SK-N-SH treated with all-trans-retinoic acid at 6 μM for 48 hours (cell line): ENCODE results near the gene CCNJL.
A peak's percentile ranks its signal among the peaks of the same experiment; 100 is the strongest.

Experiments used
- ATAC-seq: fragments of 200-7000 bp; cut with Tn5 transposase; 3 replicates; pipeline ENCODE4 v1.9.1; 2020; ENCODE audit warnings: mild to moderate bottlenecking, moderate library complexity
- ARNTL ChIP-seq: fragments of 450-650 bp; formaldehyde crosslinking; IDR thresholded peaks from 2 replicates; pipeline ENCODE4 v1.5.0; 2020; ENCODE audit warnings: low read depth, mild to moderate bottlenecking, moderate library complexity, borderline replicate concordance
- BACH2 ChIP-seq: fragments of 250-450 bp; sonication (Bioruptor Pico); IDR thresholded peaks from 2 replicates; pipeline ENCODE4 v1.9.0; 2021; ENCODE audit warnings: mild to moderate bottlenecking, borderline replicate concordance
- CREB5 ChIP-seq: fragments of 250-450 bp; sonication (Bioruptor Pico); IDR thresholded peaks from 2 replicates; pipeline ENCODE4 v1.5.1; 2020; ENCODE audit warnings: low read depth, mild to moderate bottlenecking, moderate library complexity
- CSDC2 ChIP-seq: fragments of 250-450 bp; sonication (Bioruptor Pico); IDR thresholded peaks from 2 replicates; pipeline ENCODE4 v1.5.0; 2020; ENCODE audit warnings: mild to moderate bottlenecking, moderate library complexity
- CSRNP3 ChIP-seq: fragments of 250-450 bp; sonication (Bioruptor Pico); IDR thresholded peaks from 2 replicates; pipeline ENCODE4 v1.5.1; 2021; ENCODE audit warnings: mild to moderate bottlenecking, moderate library complexity
- ISL1 ChIP-seq: fragments of 250-450 bp; sonication (Bioruptor Pico); IDR thresholded peaks from 2 replicates; pipeline ENCODE4 v2.1.2; 2022; ENCODE audit warnings: mild to moderate bottlenecking, moderate library complexity
- OSR1 ChIP-seq: fragments of 250-450 bp; sonication (Bioruptor Pico); IDR thresholded peaks from 2 replicates; pipeline ENCODE4 v1.8.0; 2022; ENCODE audit warnings: moderate library complexity, mild to moderate bottlenecking, inconsistent platforms
- PATZ1 ChIP-seq: fragments of 250-450 bp; sonication (Bioruptor Pico); IDR thresholded peaks from 2 replicates; pipeline ENCODE4 v1.8.0; 2020; ENCODE audit warnings: mild to moderate bottlenecking, moderate library complexity, borderline replicate concordance
- PPARA ChIP-seq: fragments of 250-450 bp; sonication (Bioruptor Pico); IDR thresholded peaks from 2 replicates; pipeline ENCODE4 v1.5.0; 2020; ENCODE audit warnings: mild to moderate bottlenecking, borderline replicate concordance
- RARB ChIP-seq: fragments of 250-450 bp; sonication (Bioruptor Pico); IDR thresholded peaks from 2 replicates; pipeline ENCODE4 v1.8.0; 2021; ENCODE audit warnings: mild to moderate bottlenecking, moderate library complexity
- SNAI2 ChIP-seq: fragments of 250-450 bp; sonication (Bioruptor Pico); IDR thresholded peaks from 2 replicates; pipeline ENCODE4 v1.5.0; 2020; ENCODE audit warnings: mild to moderate bottlenecking, moderate library complexity
- TCF4 ChIP-seq: fragments of 250-450 bp; sonication (Bioruptor Pico); IDR thresholded peaks from 2 replicates; pipeline ENCODE4 v1.8.0; 2021; ENCODE audit warnings: mild to moderate bottlenecking, moderate library complexity, borderline replicate concordance
- TOX ChIP-seq: fragments of 250-450 bp; sonication (Bioruptor Pico); IDR thresholded peaks from 2 replicates; pipeline ENCODE4 v1.8.0; 2021; ENCODE audit warnings: mild to moderate bottlenecking, moderate library complexity, borderline replicate concordance
- TSHZ2 ChIP-seq: fragments of 250-450 bp; sonication (Bioruptor Pico); IDR thresholded peaks from 2 replicates; pipeline ENCODE4 v1.5.0; 2020; ENCODE audit warnings: mild to moderate bottlenecking, moderate library complexity
- ZC3H10 ChIP-seq: fragments of 250-450 bp; sonication (Bioruptor Pico); IDR thresholded peaks from 2 replicates; pipeline ENCODE4 v1.5.1; 2021; ENCODE audit warnings: mild to moderate bottlenecking, moderate library complexity
- ZFP3 ChIP-seq: fragments of 250-450 bp; sonication (Bioruptor Pico); IDR thresholded peaks from 2 replicates; pipeline ENCODE4 v1.5.0; 2020; ENCODE audit warnings: mild to moderate bottlenecking, moderate library complexity
- ZNF565 ChIP-seq: fragments of 450-650 bp; formaldehyde crosslinking; conservative IDR thresholded peaks from 2 replicates; pipeline ENCODE4 v1.5.0; 2020; ENCODE audit warnings: low read depth, mild to moderate bottlenecking, moderate library complexity
- ZNF70 ChIP-seq: fragments of 450-650 bp; formaldehyde crosslinking; IDR thresholded peaks from 2 replicates; pipeline ENCODE4 v1.5.0; 2020; ENCODE audit warnings: mild to moderate bottlenecking, moderate library complexity

Gene CCNJL

GRCh38 chr5:160312134-160312959 lies at the start of gene CCNJL:
Gene CCNJL, minus strand, starts transcription at chr5:160312564. Its CDS starts 641 bp downstream, at chr5:160311923.
- ATAC-seq = peak; percentile 84
- TF ChIP-seq PPARA (no peak), ZNF565 (CRISPR knock-in tag) (no peak), ARNTL (CRISPR knock-in tag) (no peak), OSR1 (CRISPR knock-in tag) (no peak), TSHZ2 (CRISPR knock-in tag) (no peak), PATZ1 (CRISPR knock-in tag) (no peak)

GRCh38 chr5:160361624-160362228 lies 49.4 kb upstream of the CCNJL start:
- ATAC-seq = no peak
- TF ChIP-seq PATZ1 (CRISPR knock-in tag) (no peak), ISL1 (no peak), PPARA (no peak), TSHZ2 (CRISPR knock-in tag) (no peak), CSRNP3 (no peak), TCF4 (CRISPR knock-in tag) (no peak), OSR1 (CRISPR knock-in tag) (no peak), ZNF70 (CRISPR knock-in tag) (no peak), SNAI2 (no peak), ARNTL (CRISPR knock-in tag) (no peak), ZNF565 (CRISPR knock-in tag) (no peak), CSDC2 (CRISPR knock-in tag) (no peak)

GRCh38 chr5:160360310-160360709 lies 47.9 kb upstream of the CCNJL start:
- no peak for ATAC-seq
- TF ChIP-seq ARNTL (CRISPR knock-in tag) (no peak), ZFP3 (CRISPR knock-in tag) (no peak), TOX (CRISPR knock-in tag) (no peak), CREB5 (CRISPR knock-in tag) (no peak), CSRNP3 (no peak), ISL1 (no peak), ZC3H10 (CRISPR knock-in tag) (no peak), SNAI2 (no peak), RARB (no peak), PPARA (no peak), BACH2 (CRISPR knock-in tag) (no peak)
